CD1c-positive myeloid dendritic cell (primary cell): ENCODE results near the gene PDCD2L.
"Not testable (repeated sequence)": the region's sequence is repeated elsewhere in the genome, so short reads cannot be mapped to it uniquely, and the experiment has no call there.

Experiments
- DNase-seq: peaks from one replicate; pipeline ENCODE4 v3.0.0-alpha.2; 2016; ENCODE audit errors: extremely low spot score

The PDCD2L gene

GRCh38 chr19:34375598-34375997, 28.6 kb upstream of the PDCD2L start:
- DNase-seq: peak; percentile 18

- no peak for DNase-seq
These were observed 23.5 kb upstream of the PDCD2L start for GRCh38 chr19:34380639-34381241.

- DNase-seq: no peak
These were observed 22.6 kb upstream of the PDCD2L start for GRCh38 chr19:34381399-34382251.

- DNase-seq: no peak
These were observed 21.7 kb upstream of the PDCD2L start for GRCh38 chr19:34382471-34382870.

GRCh38 chr19:34383599-34383998, 20.6 kb upstream of the PDCD2L start:
- no peak for DNase-seq

GRCh38 chr19:34386645-34387445, 17.4 kb upstream of the PDCD2L start:
- DNase-seq: no peak

- no peak for DNase-seq
These were observed 16.8 kb upstream of the PDCD2L start for GRCh38 chr19:34387446-34387810.

- not testable (repeated sequence) for DNase-seq
These were observed 15.5 kb upstream of the PDCD2L start for GRCh38 chr19:34388745-34389144.

GRCh38 chr19:34391813-34392212, 12.4 kb upstream of the PDCD2L start:
- no peak for DNase-seq

GRCh38 chr19:34393031-34393430, 11.2 kb upstream of the PDCD2L start:
- no peak for DNase-seq

- DNase-seq: no peak
These were observed 10.6 kb upstream of the PDCD2L start for GRCh38 chr19:34393629-34394028.

- no peak for DNase-seq
These were observed 6.3 kb upstream of the PDCD2L start for GRCh38 chr19:34397853-34398252.

GRCh38 chr19:34399886-34400285, 4.3 kb upstream of the PDCD2L start:
- no peak for DNase-seq

GRCh38 chr19:34400844-34401243, 3.4 kb upstream of the PDCD2L start:
- not testable (repeated sequence) for DNase-seq

- no peak for DNase-seq
These were observed 2.1 kb upstream of the PDCD2L start for GRCh38 chr19:34402074-34402600.

GRCh38 chr19:34403784-34404108, 453 bp upstream of the PDCD2L start:
- no peak for DNase-seq

GRCh38 chr19:34405892-34406660, 1.9 kb downstream of the PDCD2L start:
- DNase-seq: no peak

- DNase-seq: no peak
These were observed 4.2 kb downstream of the PDCD2L start for GRCh38 chr19:34408411-34408810.

- no peak for DNase-seq
These were observed 5.3 kb downstream of the PDCD2L start for GRCh38 chr19:34409189-34410164.

- no peak for DNase-seq
These were observed 7.0 kb downstream of the PDCD2L start for GRCh38 chr19:34411216-34411615.
